Stimulated activated CD4-positive, alpha-beta T cell treated with anti-CD3 and anti-CD28 coated beads, Interleukin-15, amount 100 ng/mL, for 1 hour (primary cell): ENCODE results near the gene RPL10L.

Source experiments
- DNase-seq, 2 donors: peaks; one replicate each; pipeline ENCODE4 v3.0.0-alpha.2; 2020; ENCODE audit warnings: low read depth in 1 of 2, low spot score in 1 of 2

Gene RPL10L

DNA sequence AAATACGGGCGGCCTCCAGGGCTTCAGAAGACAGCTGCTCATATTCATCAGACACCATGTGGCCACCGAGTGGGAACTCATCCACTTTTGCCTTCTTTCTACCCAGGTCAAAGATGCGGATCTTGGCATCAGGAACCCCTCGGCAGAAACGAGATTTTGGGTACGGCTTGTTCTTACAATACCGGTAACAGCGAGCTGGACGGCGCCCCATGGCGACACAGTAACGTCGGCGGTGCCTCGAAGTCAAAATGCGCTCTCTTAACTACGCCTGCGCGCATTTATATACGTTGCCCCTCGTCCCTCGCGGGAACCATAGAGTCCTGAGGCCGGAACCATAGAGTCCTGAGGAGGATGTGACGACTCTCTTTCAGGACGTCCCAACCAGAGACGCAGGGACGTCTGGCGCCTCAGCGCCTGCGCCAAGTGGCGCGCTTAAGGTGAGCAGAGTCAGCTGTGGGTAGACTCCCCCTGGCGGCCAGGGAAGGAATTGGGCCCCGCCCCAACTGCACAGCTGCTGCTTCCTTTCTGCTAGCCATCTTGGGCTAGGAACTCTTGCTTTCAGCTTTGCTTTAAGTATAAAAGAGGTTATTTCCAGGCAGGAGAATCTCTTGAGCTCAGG is at the start of gene RPL10L:
RPL10L (minus strand) TSS at position 256 of the 619 bp plus-strand sequence; CDS start at position 211, 45 bp downstream.
- DNase-seq: no peak

DNA sequence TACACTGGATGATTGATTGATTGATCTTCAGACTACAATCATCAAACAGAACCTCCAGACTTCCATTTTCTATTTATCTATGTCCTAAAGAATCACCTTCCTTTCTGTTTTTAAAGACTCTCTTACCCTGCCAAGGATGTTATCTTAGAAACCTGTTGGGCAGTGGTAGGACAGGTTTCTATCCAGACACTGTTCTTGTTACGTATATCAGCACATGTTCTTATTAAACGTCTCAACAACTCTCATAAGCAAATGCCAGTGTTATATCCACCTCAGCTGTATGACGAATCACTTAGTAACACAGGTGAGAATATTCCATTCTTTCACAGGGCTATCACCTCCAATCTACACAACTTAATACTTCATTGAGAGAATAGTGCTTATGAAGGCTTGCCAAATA is 40.2 kb upstream of the RPL10L start:
- DNase-seq: no peak

DNA sequence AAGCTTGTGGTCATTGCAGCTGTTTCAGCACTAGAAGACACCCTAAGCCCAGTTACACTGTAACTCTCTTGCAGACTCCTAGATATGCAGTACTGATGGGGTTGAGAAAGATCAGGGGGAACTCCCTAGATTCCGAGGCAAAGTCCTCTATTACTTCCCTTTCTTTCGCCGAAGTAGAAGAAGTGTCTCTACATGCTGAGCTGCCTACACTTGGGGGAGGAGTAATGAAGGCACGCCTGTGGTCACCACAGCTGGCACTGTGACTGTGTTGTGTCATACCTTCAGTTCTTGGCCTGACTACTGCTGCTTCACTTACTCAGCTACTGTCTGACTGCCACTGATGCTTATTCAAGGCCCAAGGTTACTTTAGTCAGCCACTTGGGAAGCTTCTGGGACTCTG is 35.1 kb upstream of the RPL10L start:
- no peak for DNase-seq

DNA sequence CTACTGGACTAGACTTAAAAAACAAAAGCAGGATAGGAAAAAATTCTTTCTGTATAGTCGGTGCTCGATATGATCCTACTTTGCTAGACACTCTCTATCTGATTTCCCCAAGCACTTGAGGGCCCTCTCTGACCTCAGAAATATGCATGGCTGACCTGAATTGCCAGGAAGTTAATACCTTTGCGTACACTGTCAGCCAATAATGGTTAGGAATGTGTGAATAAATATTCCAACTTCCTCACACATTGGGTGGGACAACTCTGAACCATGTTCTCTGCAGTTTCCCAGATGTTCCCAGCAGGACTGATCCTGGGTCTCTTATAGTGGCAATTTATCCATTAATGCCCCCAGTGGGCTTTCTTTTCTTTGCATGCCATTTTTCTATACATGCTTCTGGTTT is 20.5 kb upstream of the RPL10L start:
- no peak for DNase-seq

DNA sequence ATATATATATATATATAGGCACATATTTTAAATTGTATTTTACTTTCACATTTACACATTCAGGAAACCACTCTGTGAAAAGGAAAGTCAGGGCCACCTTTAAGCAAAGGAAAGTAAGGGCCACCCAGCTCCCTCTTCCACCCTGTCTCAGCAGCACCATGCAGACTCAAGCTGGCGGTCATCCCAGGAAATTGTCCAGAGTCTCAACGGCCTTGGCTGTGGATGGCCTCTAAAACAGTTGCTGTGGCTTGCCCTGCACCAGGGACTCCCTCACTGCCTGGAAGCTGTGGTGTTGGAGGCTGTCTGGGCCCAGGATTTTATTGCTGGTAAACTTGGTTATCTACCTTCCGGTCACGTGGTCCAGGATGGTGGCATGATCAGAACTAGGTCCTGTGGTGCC is 11.8 kb upstream of the RPL10L start:
- no peak for DNase-seq

DNA sequence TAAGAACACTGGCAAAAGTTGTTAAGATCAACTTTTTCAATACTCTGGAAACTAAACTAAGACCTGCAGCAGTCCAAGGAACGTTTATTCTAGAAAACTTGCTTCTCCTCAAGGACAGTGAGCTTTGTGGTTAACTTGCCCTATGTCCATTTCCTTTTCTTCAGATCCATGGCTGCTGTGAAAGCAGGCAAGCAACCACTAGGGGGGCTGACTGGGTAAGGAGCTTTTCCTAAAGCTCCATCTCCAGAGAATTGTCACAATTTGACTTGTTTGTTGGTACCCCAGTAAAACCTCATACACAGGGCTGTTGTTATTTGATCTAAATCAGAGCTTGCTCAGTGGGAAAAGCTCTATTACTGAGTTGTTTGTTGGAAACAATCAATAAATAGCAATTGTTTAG is 10.1 kb upstream of the RPL10L start:
- DNase-seq: no peak

DNA sequence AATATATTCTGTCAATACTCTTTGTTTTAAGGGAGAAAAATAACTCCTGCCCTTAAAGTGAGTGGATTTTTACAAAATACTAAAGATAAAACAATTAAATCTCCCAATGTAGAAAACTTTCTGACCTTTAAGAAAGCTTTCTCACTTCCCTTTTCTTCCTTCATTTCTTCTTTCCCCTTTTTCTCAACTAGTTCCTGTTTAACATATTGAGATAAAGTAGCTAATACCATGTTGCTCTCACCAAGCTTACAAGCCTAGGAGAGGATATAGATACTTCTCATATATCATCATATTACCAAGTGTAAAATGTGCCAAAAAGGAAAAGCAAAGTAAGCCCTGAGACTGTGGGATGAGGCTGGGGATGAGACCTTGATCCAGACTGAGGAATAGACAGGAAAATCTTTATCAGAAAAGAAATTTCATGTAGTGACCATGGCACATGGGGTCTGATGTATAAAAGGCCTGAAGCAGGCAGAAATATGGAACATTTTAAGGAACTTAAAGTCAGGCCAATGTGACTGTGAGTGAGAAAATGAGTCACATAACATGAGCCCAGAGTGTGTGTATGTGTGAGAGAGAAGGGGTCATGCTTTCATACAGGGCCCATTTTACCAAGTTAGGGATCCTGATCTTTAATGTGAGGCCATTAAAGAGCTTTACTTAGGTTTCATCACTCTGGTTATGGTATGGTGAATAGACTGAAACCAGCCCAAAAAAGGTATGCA is 1.6 kb upstream of the RPL10L start:
- DNase-seq: no peak

DNA sequence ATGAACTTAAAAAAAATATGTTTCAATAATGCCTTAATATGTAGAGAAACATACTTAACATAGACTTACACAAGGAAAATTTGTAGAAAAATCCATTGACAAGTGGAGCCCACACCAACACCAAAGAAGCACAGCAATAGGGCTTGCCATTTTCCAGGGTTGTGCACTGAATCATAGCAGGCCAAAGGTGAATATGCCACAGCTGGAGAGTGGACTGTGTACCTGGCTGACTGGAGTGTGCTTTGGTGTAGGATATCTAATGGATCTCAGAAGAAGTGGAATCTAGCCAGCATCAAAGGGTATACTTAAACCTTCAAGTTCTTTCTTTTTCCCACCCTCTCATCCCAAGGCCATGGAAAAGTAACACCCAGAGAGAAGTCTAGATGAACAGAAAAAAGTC is 4.8 kb downstream of the RPL10L start:
- DNase-seq: no peak

DNA sequence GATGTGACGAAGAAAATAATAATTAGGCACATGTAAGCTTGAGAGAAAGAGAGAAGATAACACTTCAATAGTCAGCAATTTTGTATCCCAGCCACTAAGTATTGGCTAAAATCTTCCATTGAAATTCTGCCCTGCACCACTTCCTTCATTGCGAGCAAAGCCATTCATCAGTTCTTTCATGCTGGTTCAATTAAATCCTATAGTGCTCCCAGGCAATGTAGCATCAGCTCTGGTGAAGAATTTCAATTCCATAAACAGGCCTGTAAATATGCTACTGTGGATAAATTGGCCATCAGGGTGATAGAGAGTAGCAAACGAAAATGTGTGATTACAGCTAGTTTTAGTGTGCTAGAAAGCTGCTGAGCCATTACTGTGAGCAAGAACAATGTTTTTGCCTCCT is 24.7 kb downstream of the RPL10L start:
- DNase-seq: no peak
